GM04504 (cell line): ENCODE results near the gene TMEM150C.

ENCODE experiments used
- DNase-seq: peaks from one replicate; pipeline ENCODE4 v3.0.0-alpha.2; 2012; ENCODE audit warnings: low read depth

TMEM150C gene

DNA sequence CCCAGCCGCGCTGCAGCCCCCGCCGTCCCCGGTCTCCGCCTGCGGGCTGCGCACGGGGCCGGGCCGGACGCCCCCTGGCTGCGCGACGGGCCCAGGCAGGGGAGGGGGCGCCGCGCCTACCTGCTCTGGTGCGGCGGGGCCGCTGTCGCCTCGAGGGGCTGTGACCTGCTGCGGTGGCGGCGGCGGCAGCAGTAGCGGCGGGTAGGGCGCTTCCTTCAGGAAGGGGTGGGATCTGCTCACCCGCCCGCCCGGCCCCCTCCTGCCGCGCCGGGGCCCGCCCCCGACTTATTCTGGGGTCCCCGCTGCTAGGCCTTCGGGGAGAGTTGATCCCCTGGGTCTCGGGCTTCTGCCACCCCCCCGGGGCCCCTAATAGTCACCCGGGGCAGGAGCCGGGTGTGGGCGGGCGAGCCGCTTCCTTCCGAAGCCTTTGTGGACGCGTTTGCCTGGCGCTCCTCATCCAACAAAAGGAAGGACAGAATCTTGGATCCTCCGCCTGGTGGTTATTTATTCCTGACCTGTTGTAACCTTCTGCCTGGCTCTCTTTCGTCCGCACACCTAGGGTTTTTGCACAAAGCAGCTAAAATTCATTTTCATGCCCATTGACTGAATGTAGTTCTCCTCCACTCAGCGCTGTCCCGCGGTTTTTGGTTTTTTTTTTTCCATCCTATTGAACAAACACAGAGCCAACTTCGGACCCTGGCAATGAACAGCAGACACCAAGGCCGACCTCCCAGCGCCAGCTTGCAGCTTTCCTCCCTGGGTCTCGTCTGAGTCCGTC lies at the start of gene TMEM150C:
TSS of gene TMEM150C (minus strand) at position 203 of the 778 bp plus-strand sequence. CDS start 57,331 bp downstream, outside the sequence.
- no peak for DNase-seq

DNA sequence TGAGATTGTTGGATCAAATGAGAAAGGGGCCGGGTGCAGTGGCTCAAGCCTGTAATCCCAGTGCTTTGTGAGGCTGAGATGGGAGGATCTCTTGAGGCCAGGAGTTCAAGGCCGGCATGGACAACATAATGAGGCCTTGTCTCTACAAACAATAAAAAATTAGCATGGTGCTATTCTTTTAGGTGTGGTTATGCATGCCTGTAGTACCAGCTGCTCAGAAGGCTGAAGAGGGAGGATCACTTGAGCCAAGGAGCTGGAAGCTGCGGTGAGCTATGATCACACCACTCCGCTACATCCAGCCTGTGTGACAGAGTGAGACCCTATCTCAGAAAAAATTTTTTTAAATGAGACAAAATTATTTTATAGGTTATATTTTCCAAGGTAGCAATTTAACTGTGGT lies 49.7 kb upstream of the TMEM150C start:
- no peak for DNase-seq

DNA sequence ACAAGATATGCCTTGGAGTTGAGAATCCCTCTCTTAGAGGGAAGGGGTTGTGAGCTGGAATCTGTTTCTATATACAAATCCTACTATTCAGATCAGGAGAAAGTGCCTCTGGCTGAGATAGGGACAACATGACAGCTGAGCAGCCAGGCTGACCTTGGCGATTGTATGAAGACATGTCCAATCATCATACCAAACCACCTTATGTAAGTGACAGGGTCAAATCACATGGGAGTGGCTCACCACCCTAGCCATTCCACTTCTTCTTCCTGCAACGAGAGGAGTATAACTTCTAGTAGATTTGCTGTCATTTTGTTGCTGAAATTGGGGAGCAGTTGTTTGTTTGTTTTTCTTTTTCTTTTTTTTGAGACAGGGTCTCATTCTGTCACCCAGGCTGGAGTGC lies 48.3 kb upstream of the TMEM150C start:
- DNase-seq = no peak

- no peak for DNase-seq
Observed at GRCh38 chr4:82606622-82607021, 44.8 kb upstream of the TMEM150C start.

DNA sequence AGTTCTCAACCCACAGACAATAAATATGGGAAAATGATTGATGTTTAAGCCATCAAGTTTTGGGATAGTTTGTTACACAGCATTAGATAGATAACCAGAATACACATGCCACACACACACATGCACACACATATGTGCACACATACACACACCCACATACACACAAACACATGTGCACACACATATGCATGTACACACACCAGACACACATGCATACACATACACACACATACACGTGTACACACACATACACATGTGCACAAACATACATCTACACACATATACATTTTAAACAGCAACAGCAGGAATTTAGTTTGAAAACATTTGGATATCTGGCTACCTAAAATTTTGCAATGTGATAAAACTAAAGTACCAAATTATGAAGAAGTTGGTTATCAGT lies 42.7 kb upstream of the TMEM150C start:
- no peak for DNase-seq

DNA sequence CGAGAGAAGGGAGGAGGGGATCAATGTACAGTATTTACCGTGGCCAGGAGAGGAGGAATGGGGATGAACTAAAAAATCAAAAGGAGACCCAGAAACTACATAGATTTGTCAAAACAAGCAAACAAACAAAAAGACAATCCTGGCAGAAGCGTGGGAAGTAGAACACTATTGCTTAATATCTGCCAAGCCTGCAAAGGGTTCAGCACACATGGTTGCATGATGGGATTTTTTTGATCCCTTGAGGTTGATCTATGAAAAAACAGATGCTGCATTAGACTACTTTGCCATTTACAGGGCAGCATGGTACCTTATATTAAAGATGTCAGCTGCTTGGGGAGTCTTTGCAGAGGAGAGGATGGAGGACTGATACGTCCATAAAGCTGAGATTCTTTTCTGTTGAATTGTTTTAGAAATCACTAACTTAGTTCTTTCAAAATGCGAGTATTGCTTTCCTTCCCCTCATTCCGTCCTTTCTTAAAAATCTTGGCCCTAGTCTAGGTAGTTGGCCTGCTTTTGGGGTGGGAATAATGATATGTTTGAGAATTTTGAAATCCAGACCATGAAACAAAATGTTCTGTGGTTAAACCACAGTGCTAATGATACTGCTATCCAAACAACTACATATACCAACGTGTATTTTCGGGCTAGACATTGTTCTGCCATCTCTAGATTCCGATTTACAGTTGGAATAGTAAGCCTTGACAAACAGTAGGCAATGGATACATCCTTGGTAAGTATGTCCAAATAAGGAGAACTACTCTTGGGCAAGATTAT lies 39.6 kb upstream of the TMEM150C start:
- DNase-seq = no peak

GRCh38 chr4:82599336-82599735 lies 37.5 kb upstream of the TMEM150C start:
- no peak for DNase-seq

DNA sequence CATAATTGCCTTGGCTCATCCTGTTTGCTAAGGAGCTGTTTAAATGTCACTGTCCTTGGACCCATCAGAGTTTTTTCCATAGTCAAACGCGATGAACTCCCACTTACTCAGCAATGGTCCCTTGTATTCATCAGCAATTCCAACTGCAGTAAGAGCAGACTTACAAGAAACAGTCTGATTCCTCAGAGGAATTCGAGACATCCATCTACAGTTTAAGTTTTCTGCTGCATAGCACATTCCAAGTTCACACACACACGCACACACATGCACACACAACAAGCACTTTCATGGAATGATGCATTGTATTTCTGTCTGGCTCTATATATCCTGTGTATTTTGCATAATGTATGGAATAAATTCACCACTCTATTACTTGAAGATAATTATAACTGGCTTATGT lies 32.7 kb upstream of the TMEM150C start:
- DNase-seq = no peak

GRCh38 chr4:82593411-82593810 lies 31.6 kb upstream of the TMEM150C start:
- no peak for DNase-seq

GRCh38 chr4:82592639-82593038 lies 30.9 kb upstream of the TMEM150C start:
- DNase-seq = no peak

GRCh38 chr4:82591592-82591991 lies 29.8 kb upstream of the TMEM150C start:
- no peak for DNase-seq

- DNase-seq = no peak
Observed at GRCh38 chr4:82589756-82590155, 28.0 kb upstream of the TMEM150C start.

GRCh38 chr4:82588771-82589270 lies 27.0 kb upstream of the TMEM150C start:
- no peak for DNase-seq

- DNase-seq = no peak
Observed at GRCh38 chr4:82587826-82588540, 26.2 kb upstream of the TMEM150C start.

GRCh38 chr4:82585690-82586435 lies 24.1 kb upstream of the TMEM150C start:
- DNase-seq = no peak

DNA sequence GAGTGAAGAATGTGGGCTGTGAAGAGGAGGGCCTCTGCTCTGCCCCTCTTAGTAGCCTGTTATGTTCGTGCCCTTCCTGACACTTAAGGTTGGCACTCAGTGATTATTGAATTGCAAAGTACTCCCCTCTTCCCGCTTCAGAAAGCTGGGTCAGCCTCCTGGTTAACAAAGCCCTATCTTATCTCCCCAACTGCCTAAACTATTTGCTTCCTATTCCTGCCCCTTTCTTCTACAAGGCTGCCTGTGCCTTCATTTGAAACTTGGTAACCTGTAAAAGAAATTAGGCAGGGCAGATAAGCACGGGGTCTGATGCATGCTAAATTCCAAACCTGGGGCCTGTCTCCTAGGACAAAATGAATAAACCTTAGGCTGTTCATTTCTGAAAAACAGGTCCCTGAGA lies 23.1 kb upstream of the TMEM150C start:
- no peak for DNase-seq

DNA sequence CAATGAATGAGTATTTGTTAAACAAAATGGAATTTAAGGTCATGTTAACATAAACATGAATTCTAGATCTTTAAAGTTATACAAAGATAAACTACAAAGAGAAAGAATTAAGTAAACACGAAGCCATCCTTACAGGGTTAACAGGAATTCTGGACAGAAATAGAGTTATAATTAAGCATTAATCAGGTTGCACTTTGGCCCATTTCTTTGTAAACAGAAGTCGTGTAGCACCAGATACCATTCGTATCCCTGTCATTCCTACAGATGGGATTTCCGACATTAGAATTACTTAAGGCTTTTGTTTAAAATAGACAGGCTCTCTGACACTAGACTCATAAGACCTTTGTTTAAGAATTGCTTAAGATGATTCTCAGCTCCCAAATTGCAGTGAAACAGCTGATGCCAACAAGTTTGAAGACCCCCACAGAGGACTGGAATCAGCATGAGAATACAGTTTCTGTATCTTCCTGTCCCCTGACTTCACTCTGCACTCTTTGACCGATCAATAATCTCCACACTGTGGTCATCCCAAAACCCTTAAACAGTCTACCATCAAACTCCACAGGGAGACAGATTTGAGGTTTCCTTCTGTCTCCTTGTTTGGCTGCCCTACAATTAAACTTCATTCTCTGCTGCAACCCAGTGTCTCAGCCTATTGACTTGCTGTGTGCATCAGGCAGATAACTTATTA lies 22.3 kb upstream of the TMEM150C start:
- no peak for DNase-seq

DNA sequence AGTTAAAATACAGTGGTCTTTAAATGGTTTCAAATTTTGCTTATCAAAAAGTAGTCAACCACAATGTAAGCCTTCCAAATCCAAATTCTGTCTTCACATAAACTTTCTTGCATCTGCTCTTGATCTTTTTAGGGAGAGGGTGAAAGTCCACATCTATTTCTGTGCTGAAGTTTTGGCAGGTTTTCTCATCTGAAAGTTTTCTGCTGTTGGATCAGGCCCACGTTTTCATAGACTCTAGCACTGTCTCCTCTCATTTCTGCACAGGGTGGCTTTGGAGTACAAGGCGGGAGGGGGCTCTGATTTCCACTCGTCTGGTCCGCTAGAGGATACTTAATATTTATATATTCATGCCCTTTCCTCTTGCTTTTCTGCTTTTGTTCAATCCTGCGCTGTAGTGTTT lies 18.1 kb upstream of the TMEM150C start:
- DNase-seq = no peak

- no peak for DNase-seq
Observed at GRCh38 chr4:82578935-82579334, 17.1 kb upstream of the TMEM150C start.

DNA sequence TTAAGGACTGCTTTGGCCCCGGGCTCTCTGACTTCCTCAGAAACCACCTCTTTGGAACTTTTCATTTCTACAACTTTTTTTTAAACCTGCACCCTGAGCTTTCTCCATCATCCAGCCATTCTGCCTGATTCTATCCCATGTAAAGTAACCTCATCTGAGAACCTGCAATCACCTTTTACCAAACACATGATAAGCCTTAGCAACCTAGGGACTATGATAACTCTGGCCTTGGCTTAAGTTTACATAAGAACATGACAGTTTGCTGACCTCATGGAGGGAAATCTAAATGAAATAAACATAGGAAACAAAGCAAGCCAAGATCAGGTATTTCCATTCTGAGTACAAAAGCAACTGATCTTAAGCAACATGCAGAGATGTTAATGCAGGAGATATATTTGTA lies 15.7 kb upstream of the TMEM150C start:
- DNase-seq = no peak

DNA sequence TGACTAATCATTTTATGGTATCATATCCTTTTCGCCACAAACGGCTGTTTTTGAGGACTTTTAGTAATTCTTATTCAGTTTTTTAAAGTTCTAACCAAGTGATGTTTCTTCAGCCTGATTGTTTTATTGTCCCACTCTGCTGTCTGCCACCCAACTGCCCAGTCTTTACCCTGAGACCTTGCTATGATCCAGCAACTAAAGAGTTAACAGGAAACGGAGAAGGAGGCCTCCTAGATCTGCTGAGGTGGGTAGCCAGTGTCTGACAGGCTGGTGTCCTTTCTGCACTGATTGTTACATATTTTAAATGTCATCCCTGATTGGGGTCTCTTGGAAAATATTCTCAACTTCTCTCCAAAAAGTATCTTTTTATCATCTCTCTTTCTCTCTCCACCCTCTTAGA lies 7.9 kb upstream of the TMEM150C start:
- no peak for DNase-seq
